Measurements from ENCODE around the gene GOLGA6C. TPM values are rescaled to one million over a fixed set of nuclear protein-coding genes. Genes with fewer than 3 reads are reported as not detected.
"Not testable (repeated sequence)": the region's sequence is repeated elsewhere in the genome, so short reads cannot be mapped to it uniquely, and the experiment has no call there.

GOLGA6C gene
- total RNA-seq, 1 donor from 2014 or later: not detected

DNA sequence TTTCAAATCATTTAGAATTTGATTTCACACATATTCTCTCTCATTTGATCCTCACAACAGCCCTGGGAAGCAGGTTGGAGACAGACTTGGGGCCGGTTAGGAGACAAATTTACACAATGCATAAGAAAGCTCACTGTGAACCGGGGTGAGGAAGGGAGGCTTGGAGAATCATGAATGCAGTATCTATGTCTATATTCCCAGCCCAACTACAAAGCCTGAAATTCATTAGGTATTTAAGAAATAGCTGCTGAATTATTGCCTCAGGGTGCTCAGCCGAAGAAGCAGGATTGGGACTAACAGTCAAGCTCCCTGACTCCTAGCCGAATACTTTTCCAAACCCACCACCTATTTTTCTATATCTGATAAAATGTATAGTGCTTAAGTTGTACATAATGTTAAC is 8.4 kb upstream of the GOLGA6C start:
- H3K9me3 Mint-ChIP-seq: no peaks in the 10 kb centered on the region
- Histone ChIP-seq H3K4me3 (no peak overlapping the region), H3K9ac (no peak overlapping the region), H3K4me2 (no peak overlapping the region), H4K20me1 (ENCODE audit: low read depth) (no peaks in the 10 kb centered on the region), H3F3A (ENCODE audit: low read depth) (no peaks in the 10 kb centered on the region), H3K27me3 (peaks cover 11% of the 10 kb centered on the region), H3K36me3 (no peaks in the 10 kb centered on the region), H3K79me2 (ENCODE audit: low read depth) (no peaks in the 10 kb centered on the region), H3K4me1 (peaks cover 6% of the 10 kb centered on the region), H3K9me3 (ENCODE audit: low read depth) (no peaks in the 10 kb centered on the region), H3K27ac (no peak overlapping the region), H2AFZ (replicated peaks) (no peak overlapping the region)
- no peak overlapping the region for H3K4me3 Mint-ChIP-seq
- TF ChIP-seq EZH2phosphoT487 (IDR thresholded peaks at IDR 0.05) (no peak), EZH2 (IDR thresholded peaks at IDR 0.05) (no peak), CTCF (IDR thresholded peaks at IDR 0.05) (no peak)
- no peaks in the 10 kb centered on the region for H3K4me1 Mint-ChIP-seq
- H3K27ac Mint-ChIP-seq: no peak overlapping the region
- no peak for DNase-seq (ENCODE audit: low spot score)
- H3K36me3 Mint-ChIP-seq: no peaks in the 10 kb centered on the region
- H3K27me3 Mint-ChIP-seq (ENCODE audit: insufficient read depth, low read depth): peaks cover 6% of the 10 kb centered on the region

DNA sequence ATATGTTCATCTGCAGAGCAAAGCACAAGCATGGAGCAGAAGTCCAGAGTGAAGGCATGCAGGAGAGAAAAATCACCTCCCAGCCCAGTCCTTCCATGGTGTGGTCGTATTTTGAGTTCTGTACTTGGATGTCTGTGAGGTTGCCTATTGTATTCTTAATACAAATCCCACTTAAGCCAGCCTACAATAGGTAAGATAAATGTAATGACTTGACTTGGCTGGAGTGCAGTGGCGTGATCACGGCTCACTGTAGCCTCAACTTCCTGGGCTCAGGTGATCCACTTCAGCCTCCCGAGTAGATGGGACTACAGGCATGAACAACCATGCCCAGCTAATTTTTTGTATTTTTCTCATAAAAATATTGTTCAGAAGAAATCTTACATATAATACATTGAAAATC is 6.8 kb upstream of the GOLGA6C start:
- not testable (repeated sequence) for H3K4me2 ChIP-seq; H3K27ac ChIP-seq; H3K27ac Mint-ChIP-seq; H3K4me3 Mint-ChIP-seq; H3K79me2 ChIP-seq (ENCODE audit: low read depth); H2AFZ ChIP-seq (replicated peaks); H3K36me3 ChIP-seq; H3K36me3 Mint-ChIP-seq; H3K4me1 ChIP-seq; H3K27me3 Mint-ChIP-seq (ENCODE audit: insufficient read depth, low read depth); H3K4me1 Mint-ChIP-seq; H3K4me3 ChIP-seq; H3K9me3 ChIP-seq (ENCODE audit: low read depth); DNase-seq (ENCODE audit: low spot score); H3F3A ChIP-seq (ENCODE audit: low read depth); H3K9me3 Mint-ChIP-seq; H3K9ac ChIP-seq; H4K20me1 ChIP-seq (ENCODE audit: low read depth)
- H3K27me3 ChIP-seq: peaks cover 11% of the 10 kb centered on the region

- H3K4me2 ChIP-seq; H3K4me3 Mint-ChIP-seq; H3K4me1 Mint-ChIP-seq; DNase-seq (ENCODE audit: low spot score); H3K9ac ChIP-seq; H3K9me3 ChIP-seq (ENCODE audit: low read depth); H3K27ac ChIP-seq; H3K36me3 ChIP-seq; H3K27ac Mint-ChIP-seq; H3K9me3 Mint-ChIP-seq; H3F3A ChIP-seq (ENCODE audit: low read depth); H3K4me3 ChIP-seq; H3K36me3 Mint-ChIP-seq; H3K4me1 ChIP-seq; H3K79me2 ChIP-seq (ENCODE audit: low read depth); H4K20me1 ChIP-seq (ENCODE audit: low read depth); H3K27me3 Mint-ChIP-seq (ENCODE audit: insufficient read depth, low read depth); H2AFZ ChIP-seq (replicated peaks): not testable (repeated sequence)
- H3K27me3 ChIP-seq: peaks cover 11% of the 10 kb centered on the region
These were observed 5.8 kb upstream of the GOLGA6C start for GRCh38 chr15:75252285-75252684.

DNA sequence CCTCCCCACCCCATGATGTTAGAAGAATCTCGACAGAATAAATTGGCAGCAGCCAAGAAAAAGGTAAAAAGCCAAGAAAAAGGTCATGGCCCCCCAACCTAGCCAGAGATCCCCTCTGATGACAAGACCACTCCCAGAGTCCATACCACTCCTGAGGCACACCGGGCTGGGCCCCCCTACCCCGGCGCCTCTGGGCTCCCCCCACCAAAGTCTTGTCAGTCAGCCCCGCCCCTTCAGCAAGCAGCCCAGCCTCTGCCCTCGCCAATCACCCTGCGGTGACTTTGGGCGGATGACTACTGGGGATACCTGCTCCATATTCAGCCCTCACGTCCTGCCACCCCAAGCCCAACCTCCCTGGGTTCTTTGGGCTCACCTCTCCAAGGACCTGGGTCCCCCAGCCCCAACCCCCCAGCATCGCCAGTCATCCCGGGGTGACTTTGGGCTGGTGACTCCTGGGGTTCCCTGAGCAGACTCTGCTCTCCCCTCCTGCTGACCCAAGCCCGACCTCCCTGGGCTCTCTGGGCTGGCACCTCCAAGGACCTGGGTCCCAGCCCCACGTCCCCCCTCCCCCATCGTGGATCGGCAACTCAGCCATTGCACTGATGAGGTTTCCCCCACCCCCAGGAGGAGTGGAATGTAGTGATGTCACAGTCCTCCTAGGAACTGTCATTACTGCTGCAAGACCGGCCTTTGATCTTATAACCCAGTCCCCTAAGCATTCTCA is 648 bp downstream of the GOLGA6C start:
- H3K9me3 Mint-ChIP-seq; H3K27me3 Mint-ChIP-seq (ENCODE audit: insufficient read depth, low read depth); H3K9me3 ChIP-seq (ENCODE audit: low read depth); H3K9ac ChIP-seq; H3K36me3 Mint-ChIP-seq; H3K4me2 ChIP-seq; H3K4me1 Mint-ChIP-seq; H3K79me2 ChIP-seq (ENCODE audit: low read depth); H3K36me3 ChIP-seq; H2AFZ ChIP-seq (replicated peaks); H3K4me3 ChIP-seq; H3K27me3 ChIP-seq; H3K4me1 ChIP-seq; H3K27ac ChIP-seq; H3K4me3 Mint-ChIP-seq; H3K27ac Mint-ChIP-seq; H4K20me1 ChIP-seq (ENCODE audit: low read depth); DNase-seq (ENCODE audit: low spot score); H3F3A ChIP-seq (ENCODE audit: low read depth): not testable (repeated sequence)

- H3K36me3 Mint-ChIP-seq; H3F3A ChIP-seq (ENCODE audit: low read depth); H4K20me1 ChIP-seq (ENCODE audit: low read depth); H2AFZ ChIP-seq (replicated peaks); H3K4me1 Mint-ChIP-seq; H3K9me3 Mint-ChIP-seq; H3K4me3 ChIP-seq; H3K27ac Mint-ChIP-seq; H3K27me3 ChIP-seq; H3K4me2 ChIP-seq; H3K4me3 Mint-ChIP-seq; H3K79me2 ChIP-seq (ENCODE audit: low read depth); H3K4me1 ChIP-seq; H3K9ac ChIP-seq; H3K9me3 ChIP-seq (ENCODE audit: low read depth); DNase-seq (ENCODE audit: low spot score); H3K27me3 Mint-ChIP-seq (ENCODE audit: insufficient read depth, low read depth); H3K36me3 ChIP-seq; H3K27ac ChIP-seq: not testable (repeated sequence)
These were observed 1.7 kb downstream of the GOLGA6C start for GRCh38 chr15:75259873-75260272.

DNA sequence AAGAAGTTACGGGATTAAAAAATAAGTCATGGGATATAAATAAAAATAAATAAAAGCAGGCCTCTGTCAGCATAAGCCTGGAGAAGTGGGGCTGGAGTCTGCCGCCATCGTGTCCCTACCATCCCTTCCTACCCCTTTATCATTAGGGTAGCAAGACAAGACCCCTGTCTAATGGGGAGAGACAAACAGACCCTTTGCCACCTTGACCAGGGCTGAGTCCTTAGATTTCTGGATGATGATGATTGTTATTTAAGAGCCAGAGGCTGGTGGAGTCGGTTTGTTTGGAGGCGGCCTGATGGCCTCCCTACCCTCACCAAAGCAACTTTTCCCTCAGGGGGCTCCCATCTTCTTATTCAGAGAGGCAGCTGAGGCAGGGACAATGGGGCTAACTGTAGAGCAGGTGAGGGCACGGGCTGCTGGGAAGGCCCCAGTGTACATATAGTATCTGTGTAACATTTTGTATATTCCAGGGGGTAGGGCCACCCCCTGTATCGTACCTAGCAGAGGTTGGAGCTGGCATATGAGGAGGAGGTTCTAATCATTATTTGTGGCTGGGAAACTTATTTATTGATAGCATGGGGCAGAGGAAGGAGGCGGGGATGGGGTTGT is 15.7 kb downstream of the GOLGA6C start:
- H3K27ac Mint-ChIP-seq; DNase-seq (ENCODE audit: low spot score); H3K4me3 ChIP-seq; H3K9me3 ChIP-seq (ENCODE audit: low read depth); H3K27me3 ChIP-seq; H3K27me3 Mint-ChIP-seq (ENCODE audit: insufficient read depth, low read depth); H3K4me1 ChIP-seq; H3K9ac ChIP-seq; H3K79me2 ChIP-seq (ENCODE audit: low read depth); H3F3A ChIP-seq (ENCODE audit: low read depth); H3K27ac ChIP-seq; H3K36me3 ChIP-seq; H3K9me3 Mint-ChIP-seq; H2AFZ ChIP-seq (replicated peaks); H3K4me1 Mint-ChIP-seq; H3K4me2 ChIP-seq; H4K20me1 ChIP-seq (ENCODE audit: low read depth); H3K36me3 Mint-ChIP-seq; H3K4me3 Mint-ChIP-seq: not testable (repeated sequence)

Data from neural progenitor cell (in vitro differentiated cells).